Aorta (tissue), 5 donors: ENCODE data around the gene TUBG2. TPM values are rescaled to one million over a fixed set of nuclear protein-coding genes. Genes with fewer than 3 reads are reported as not detected.
"Not testable (repeated sequence)": the region's sequence is repeated elsewhere in the genome, so short reads cannot be mapped to it uniquely, and the experiment has no call there.

Experiments
- ATAC-seq: fragments of 200-7000 bp; cut with Tn5 transposase; one replicate; pipeline ENCODE4 v1.9.1; 2022; ENCODE audit warnings: moderate library complexity; ENCODE audit not compliant: low FRiP score
- DNase-seq, 2 donors: peaks; one replicate each; pipeline ENCODE4 v3.0.0-alpha.2; 2020
- H3K27ac ChIP-seq, 2 donors: one replicate each; pipeline ENCODE4 v1.5.1; 2013; ENCODE audit warnings: low read length in 2 of 2, mild to moderate bottlenecking in 2 of 2, moderate library complexity in 2 of 2, control low read depth in 1 of 2, inconsistent platforms in 1 of 2, low read depth in 1 of 2
- H3K27me3 ChIP-seq, 2 donors: one replicate each; pipeline ENCODE4 v1.6.1; 2013; ENCODE audit warnings: control low read depth in 1 of 2, low read length in 1 of 2, mild to moderate bottlenecking in 1 of 2, moderate library complexity in 1 of 2; ENCODE audit not compliant: insufficient read depth in 2 of 2, control insufficient read depth in 1 of 2
- H3K36me3 ChIP-seq, 2 donors: one replicate each; pipeline ENCODE4 v1.6.1; 2013; ENCODE audit warnings: control low read depth in 1 of 2, low read length in 1 of 2, mild to moderate bottlenecking in 1 of 2; ENCODE audit not compliant: insufficient read depth in 2 of 2, control insufficient read depth in 1 of 2
- H3K4me1 ChIP-seq, 2 donors: one replicate each; pipeline ENCODE4 v1.6.1; 2013; ENCODE audit warnings: low read length in 2 of 2, control low read depth in 1 of 2, mild to moderate bottlenecking in 1 of 2, moderate library complexity in 1 of 2; ENCODE audit not compliant: insufficient read depth in 2 of 2, control insufficient read depth in 1 of 2
- H3K4me3 ChIP-seq, 2 donors: one replicate each; pipeline ENCODE4 v1.5.1; 2013; ENCODE audit warnings: low read length in 2 of 2, control low read depth in 1 of 2, mild to moderate bottlenecking in 1 of 2
- H3K9me3 ChIP-seq: one replicate; pipeline ENCODE4 v1.6.1; 2013; ENCODE audit warnings: mild to moderate bottlenecking, low read length; ENCODE audit not compliant: control insufficient read depth
- WGBS, 2 donors: extraction: QIAGEN DNeasy Blood & Tissue Kit; methylation state at CpG; one replicate each; pipeline ENCODE4 v1.1.7; 2013; 5-methylcytosine and 5-hydroxymethylcytosine counted together
- intact Hi-C, 2 donors: fragments of 100-400 bp; cut with DNase I; formaldehyde crosslinking; loops; one replicate each; pipeline versions ENCODE4 v1.14.2 to v1.15.0; 2022
- polyA plus RNA-seq, 2 donors: library from polyadenylated mRNA; stranded (reverse); fragments of 200-250 nt; gene quantifications; one replicate each; pipeline ENCODE4 v1.2.3, GENCODE V29; 2013
- total RNA-seq, 2 donors: library from RNA; stranded (reverse); fragmentation: NEBNext Ultra II Directional; extraction: Animal tissue kit (Norgen Biotek cat#: 25700); gene quantifications; one replicate each; pipeline ENCODE4 v1.2.1, GENCODE V29; 2021
- donor health status: healthy with polysubstance abuse.
- donor health status: Bipolar disorder and iron deficiency.
- donor health status: DM: no; HTN: no; CAD: no.
- donor health status: DM: no; HTN: no; CAD: no.
- donor health status: DM: yes; HTN: yes; CAD: no.

The TUBG2 gene
- total and polyA plus RNA-seq, 4 donors = 23.4 to 72.2 (median 33.2) TPM

DNA sequence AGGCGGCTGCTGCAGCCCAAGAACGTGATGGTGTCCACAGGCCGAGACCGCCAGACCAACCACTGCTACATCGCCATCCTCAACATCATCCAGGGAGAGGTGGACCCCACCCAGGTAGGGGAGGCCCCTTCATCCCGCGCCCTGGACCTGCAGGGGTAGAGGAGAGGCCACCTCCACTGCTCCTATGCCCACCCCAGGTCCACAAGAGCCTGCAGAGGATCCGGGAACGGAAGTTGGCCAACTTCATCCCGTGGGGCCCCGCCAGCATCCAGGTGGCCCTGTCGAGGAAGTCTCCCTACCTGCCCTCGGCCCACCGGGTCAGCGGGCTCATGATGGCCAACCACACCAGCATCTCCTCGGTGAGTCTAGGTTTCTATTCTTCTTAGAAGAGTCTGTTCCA is 7.0 kb downstream of the TUBG2 start:
- H3K36me3 ChIP-seq, H3K27me3 ChIP-seq, H3K4me1 ChIP-seq, DNase-seq, ATAC-seq, intact Hi-C loops, H3K4me3 ChIP-seq, H3K9me3 ChIP-seq: not testable (repeated sequence)
- WGBS, 2 donors = 84 to 87% methylated on average over 12 to 15 of the region's 16 CpGs
- peak overlapping the region in 1 of 2 donors; percentile 13 for H3K27ac ChIP-seq

DNA sequence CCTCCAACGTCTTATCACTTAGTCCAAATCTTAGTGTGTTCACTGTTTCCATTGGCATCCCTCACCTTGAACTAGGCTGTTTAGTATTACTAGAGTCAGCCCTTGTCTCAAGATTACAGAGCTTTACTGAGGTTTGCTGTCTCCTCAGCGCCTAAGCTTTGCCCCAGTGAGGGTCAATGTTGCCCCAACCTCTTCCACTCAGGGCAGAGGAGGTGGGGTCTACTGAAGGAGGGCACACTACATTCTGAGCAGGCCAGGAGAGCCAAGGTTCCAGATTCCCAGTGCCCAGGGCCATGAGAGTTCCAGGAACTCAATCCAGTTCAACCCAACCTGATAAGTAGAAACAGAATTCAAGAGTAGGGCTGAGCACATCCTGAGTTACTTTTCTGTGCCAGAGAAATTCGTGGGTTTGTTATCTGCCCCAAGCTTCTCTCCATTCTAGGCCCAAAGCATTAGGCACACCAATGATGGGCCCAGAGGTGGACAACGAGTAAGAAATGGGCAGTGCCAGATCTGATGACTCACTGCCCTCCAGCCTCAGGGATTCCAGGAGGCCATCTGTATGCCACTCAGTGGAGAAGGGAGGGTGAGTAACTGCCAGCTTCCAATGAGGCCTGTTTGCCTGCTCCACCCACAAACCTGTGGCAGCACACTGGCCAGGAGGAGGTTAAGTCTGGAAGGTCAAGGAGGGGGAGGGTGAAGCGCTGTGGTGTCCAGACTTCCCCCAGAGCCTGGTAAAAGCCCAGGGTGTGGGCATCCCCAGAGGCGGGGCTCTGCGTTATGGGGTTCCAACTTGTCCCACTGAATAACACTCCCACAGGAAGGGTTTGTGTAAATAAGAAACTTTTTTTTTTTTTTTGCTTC is 8.2 kb downstream of the TUBG2 start:
- WGBS, 2 donors = 17 to 18% methylated on average over 7 of the region's 7 CpGs
- ATAC-seq (peak; percentile 66), DNase-seq (peak in 1 of 2 donors; percentile 71)
- Histone ChIP-seq H3K27me3 (no peaks in the 10 kb centered on the region), H3K4me3 (no peak overlapping the region), H3K4me1 (peaks cover 2 to 3% of the 10 kb centered on the region in 2 donors), H3K36me3 (peaks cover 0 to 3% of the 10 kb centered on the region in 2 donors), H3K27ac (peak overlapping the region; percentile 29 to 87), H3K9me3 (no peaks in the 10 kb centered on the region)
- intact Hi-C loops = no loop called here

DNA sequence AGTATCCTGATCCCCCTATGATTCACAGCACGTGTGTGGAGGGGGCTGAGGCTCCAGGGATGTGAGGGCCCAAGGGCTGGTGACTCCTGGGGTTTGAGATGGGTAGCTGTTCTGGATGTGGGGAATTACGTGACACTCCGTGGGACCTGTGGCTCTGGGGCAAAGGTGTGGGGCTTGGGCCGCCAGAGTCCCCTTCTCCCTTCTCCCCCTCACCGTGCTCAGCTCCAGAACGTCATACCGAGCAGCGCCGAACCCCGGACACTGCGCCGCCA is 10.6 kb downstream of the TUBG2 start:
- DNase-seq = no peak
- peaks cover 2 to 3% of the 10 kb centered on the region in 2 donors for H3K4me1 ChIP-seq
- WGBS, 2 donors = 72 to 73% methylated on average over 12 of the region's 12 CpGs
- H3K36me3 ChIP-seq = peaks cover 0 to 3% of the 10 kb centered on the region in 2 donors
- H3K27me3 ChIP-seq = no peaks in the 10 kb centered on the region
- H3K4me3 ChIP-seq = no peak overlapping the region
- no peak for ATAC-seq
- H3K9me3 ChIP-seq = no peaks in the 10 kb centered on the region
- H3K27ac ChIP-seq = no peak overlapping the region
- intact Hi-C loops = no loop called here

GRCh38 chr17:42669977-42670788 is 11.1 kb downstream of the TUBG2 start:
- Histone ChIP-seq H3K4me1 (peaks cover 2 to 3% of the 10 kb centered on the region in 2 donors), H3K27ac (no peak overlapping the region), H3K9me3 (no peaks in the 10 kb centered on the region), H3K27me3 (no peaks in the 10 kb centered on the region), H3K4me3 (no peak overlapping the region), H3K36me3 (peaks cover 0 to 3% of the 10 kb centered on the region in 2 donors)
- 67 to 75% methylated on average over 60 to 87 of the region's 87 CpGs for WGBS, 2 donors
- no peak for ATAC-seq
- intact Hi-C loops = no loop called here
- no peak for DNase-seq

DNA sequence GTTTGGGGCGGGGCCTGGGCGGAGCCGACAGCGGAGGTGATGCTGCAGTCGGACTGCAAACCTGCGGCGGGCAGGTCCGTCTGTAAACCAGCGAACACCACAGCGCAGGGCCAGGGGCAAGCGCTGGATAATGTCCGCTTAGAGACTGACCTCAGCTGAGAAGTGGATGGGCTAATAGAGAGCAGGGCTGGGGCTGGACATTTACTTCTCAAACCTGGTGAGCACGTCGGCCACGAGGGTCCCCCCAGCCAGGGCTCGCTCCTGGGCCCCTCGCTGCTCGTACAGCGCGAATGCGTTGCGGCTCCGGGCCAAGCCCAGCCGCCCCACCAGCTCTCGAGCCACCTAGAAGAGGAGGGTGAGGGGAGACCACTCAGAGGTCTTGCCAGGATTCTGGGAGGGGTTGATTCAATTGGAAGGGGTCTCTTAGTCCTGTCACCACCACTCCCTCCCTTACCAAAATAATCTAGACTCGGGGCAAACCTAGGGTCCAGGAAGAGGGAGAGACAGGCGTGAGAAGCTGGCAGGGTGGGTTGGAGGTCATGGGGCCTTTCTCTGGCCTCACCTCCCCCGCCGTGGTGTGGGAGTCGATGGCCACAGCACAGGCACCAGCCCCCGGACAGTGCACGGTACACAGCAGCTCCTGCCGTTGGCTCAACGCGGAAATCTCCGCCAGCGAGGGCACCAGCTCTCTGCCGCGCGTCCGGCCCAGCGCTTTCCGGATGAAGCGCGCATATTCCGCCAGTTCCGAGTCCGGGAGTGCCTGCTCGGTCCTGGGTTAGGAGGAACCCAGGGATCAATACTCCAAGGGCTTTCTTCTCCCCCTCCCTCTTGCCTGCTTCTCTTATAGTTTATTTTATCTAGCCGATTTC is 11.9 kb downstream of the TUBG2 start:
- Histone ChIP-seq H3K27ac (no peak overlapping the region), H3K4me1 (peaks cover 2 to 3% of the 10 kb centered on the region in 2 donors), H3K9me3 (no peaks in the 10 kb centered on the region), H3K27me3 (no peaks in the 10 kb centered on the region), H3K36me3 (peaks cover 0 to 3% of the 10 kb centered on the region in 2 donors), H3K4me3 (no peak overlapping the region)
- 81 to 82% methylated on average over 46 to 50 of the region's 50 CpGs for WGBS, 2 donors
- no peak for ATAC-seq
- intact Hi-C loops = no loop called here
- no peak for DNase-seq

DNA sequence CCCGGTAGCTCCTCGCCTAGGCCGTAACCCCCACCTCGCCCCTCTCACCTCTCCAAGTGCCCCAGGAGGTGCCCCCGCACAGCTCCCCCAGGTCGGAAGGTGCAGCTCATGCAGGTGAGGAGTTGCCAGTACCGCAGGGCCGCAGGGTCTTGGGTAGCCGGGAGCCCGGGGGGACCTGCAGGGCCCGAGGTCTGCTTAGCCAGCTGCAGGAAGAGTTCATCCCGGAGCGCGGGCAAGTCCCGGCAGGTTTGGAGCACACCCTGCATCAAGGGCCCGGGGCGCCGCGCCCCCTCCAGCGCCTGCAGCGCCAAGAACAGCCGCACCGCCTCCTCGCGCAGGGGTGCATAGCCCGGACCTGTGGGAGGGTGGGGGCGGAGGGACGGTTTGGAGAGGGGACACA is 13.0 kb downstream of the TUBG2 start:
- no peak for ATAC-seq
- H3K27me3 ChIP-seq = no peaks in the 10 kb centered on the region
- H3K4me3 ChIP-seq = no peak overlapping the region
- peaks cover under 1 to 1% of the 10 kb centered on the region in 2 donors for H3K4me1 ChIP-seq
- H3K9me3 ChIP-seq = no peaks in the 10 kb centered on the region
- WGBS, 2 donors = 76 to 78% methylated on average over 28 of the region's 28 CpGs
- no peak overlapping the region for H3K27ac ChIP-seq
- intact Hi-C loops = no loop called here
- no peak for DNase-seq
- peaks cover 0 to 3% of the 10 kb centered on the region in 2 donors for H3K36me3 ChIP-seq

GRCh38 chr17:42673266-42673884 is 14.3 kb downstream of the TUBG2 start:
- no peaks in the 10 kb centered on the region for H3K4me1 ChIP-seq
- peaks cover 0 to 3% of the 10 kb centered on the region in 2 donors for H3K36me3 ChIP-seq
- WGBS, 2 donors = 36 to 44% methylated on average over 27 to 30 of the region's 30 CpGs
- H3K9me3 ChIP-seq = no peaks in the 10 kb centered on the region
- no peak overlapping the region for H3K4me3 ChIP-seq
- intact Hi-C loops = no loop called here
- H3K27me3 ChIP-seq = no peaks in the 10 kb centered on the region
- peak overlapping the region in 1 of 2 donors; percentile 17 for H3K27ac ChIP-seq
- DNase-seq = peak in 1 of 2 donors; percentile 82
- no peak for ATAC-seq
